Mucosa of gallbladder (tissue), 1 donor: ENCODE measurements around the gene LRP1. TPM values are rescaled to one million over a fixed set of nuclear protein-coding genes. Genes with fewer than 3 reads are reported as not detected.

ENCODE experiments used
- DNase-seq: peaks from one replicate; pipeline ENCODE4 v3.0.0-alpha.2; 2020; ENCODE audit warnings: low spot score
- total RNA-seq: library from RNA; stranded (reverse); gene quantifications from one replicate; pipeline ENCODE4 v1.2.1, GENCODE V29; 2021
- donor health status: DM: no; HTN: no; CAD: no.

LRP1 gene
- total RNA-seq, 1 donor from 2014 or later = 241 TPM

- DNase-seq = no peak
Measured at GRCh38 chr12:57211791-57212700, 83.8 kb downstream of the LRP1 start.

GRCh38 chr12:57212701-57213057, 84.4 kb downstream of the LRP1 start:
- no peak for DNase-seq

- peak; percentile 89 for DNase-seq
Measured at GRCh38 chr12:57213058-57213715, 84.9 kb downstream of the LRP1 start.

- no peak for DNase-seq
Measured at GRCh38 chr12:57213763-57214397, 85.6 kb downstream of the LRP1 start.

- DNase-seq = peak; percentile 52
Measured at GRCh38 chr12:57214398-57214781, 86.1 kb downstream of the LRP1 start.

- DNase-seq = no peak
Measured at GRCh38 chr12:57215065-57215464, 86.8 kb downstream of the LRP1 start.

- DNase-seq = no peak
Measured at GRCh38 chr12:57215668-57216013, 87.4 kb downstream of the LRP1 start.

GRCh38 chr12:57216014-57216911, 88.0 kb downstream of the LRP1 start, which contains the start of gene NXPH4:
Gene NXPH4 (plus strand): TSS chr12:57216794. CDS start chr12:57216970, 176 bp downstream.
- DNase-seq = no peak

- no peak for DNase-seq
Measured at GRCh38 chr12:57216921-57217879, 88.9 kb downstream of the LRP1 start.

GRCh38 chr12:57218030-57218853, 90.0 kb downstream of the LRP1 start:
- DNase-seq = no peak

GRCh38 chr12:57219205-57219992, 91.1 kb downstream of the LRP1 start:
- DNase-seq = no peak

- no peak for DNase-seq
Measured at GRCh38 chr12:57219993-57220754, 91.9 kb downstream of the LRP1 start.

- DNase-seq = no peak
Measured at GRCh38 chr12:57220770-57221168, 92.5 kb downstream of the LRP1 start.

- DNase-seq = no peak
Measured at GRCh38 chr12:57221169-57221917, 93.1 kb downstream of the LRP1 start.

GRCh38 chr12:57222286-57223190, 94.3 kb downstream of the LRP1 start:
- DNase-seq = no peak
